Liver (tissue), 9 donors: ENCODE data around the gene SELENOO. TPM values are rescaled to one million over a fixed set of nuclear protein-coding genes. Genes with fewer than 3 reads are reported as not detected.

Source experiments
- DNase-seq: peaks from one replicate; pipeline ENCODE4 v3.0.0-alpha.2; 2017; ENCODE audit warnings: low spot score
- H3K27ac ChIP-seq, 2 donors: one replicate each; pipeline ENCODE4 v1.7.0; 2013; ENCODE audit warnings: inconsistent platforms in 2 of 2, low read length in 2 of 2, control low read depth in 1 of 2, low read depth in 1 of 2, mild to moderate bottlenecking in 1 of 2
- H3K27me3 ChIP-seq, 4 donors: one replicate each; pipeline versions ENCODE4 v1.6.1 to v1.7.0; 2013; ENCODE audit warnings: low read length in 3 of 4, inconsistent platforms in 1 of 4, mild to moderate bottlenecking in 1 of 4, moderate library complexity in 1 of 4; ENCODE audit not compliant: control insufficient read depth in 4 of 4, insufficient read depth in 4 of 4
- H3K36me3 ChIP-seq, 4 donors: one replicate each; pipeline versions ENCODE4 v1.6.1 to v1.7.0; 2013; ENCODE audit warnings: low read length in 3 of 4, mild to moderate bottlenecking in 3 of 4, low read depth in 1 of 4, moderate library complexity in 1 of 4; ENCODE audit not compliant: control insufficient read depth in 4 of 4, insufficient read depth in 3 of 4
- H3K4me1 ChIP-seq, 4 donors: one replicate each; pipeline versions ENCODE4 v1.6.1 to v1.7.0; 2013; ENCODE audit warnings: low read length in 3 of 4, mild to moderate bottlenecking in 3 of 4, moderate library complexity in 1 of 4; ENCODE audit not compliant: control insufficient read depth in 4 of 4, insufficient read depth in 4 of 4
- H3K4me3 ChIP-seq, 3 donors: one replicate each; pipeline versions ENCODE4 v1.6.1 to v1.7.0; 2013; ENCODE audit warnings: low read length in 3 of 3, control low read depth in 1 of 3, low read depth in 1 of 3, mild to moderate bottlenecking in 1 of 3
- H3K9ac ChIP-seq, 2 donors: one replicate each; pipeline ENCODE4 v1.7.0; 2013; ENCODE audit warnings: low read length in 2 of 2, mild to moderate bottlenecking in 2 of 2, moderate library complexity in 2 of 2, control low read depth in 1 of 2, low read depth in 1 of 2
- H3K9me3 ChIP-seq, 4 donors: one replicate each; pipeline versions ENCODE4 v1.6.1 to v1.7.0; 2013; ENCODE audit warnings: low read length in 3 of 4; ENCODE audit not compliant: control insufficient read depth in 4 of 4
- EGR1 ChIP-seq, 2 donors: IDR thresholded peaks; 2 replicates each; pipeline ENCODE4 v1.6.1; 2016 to 2018; ENCODE audit warnings: antibody characterized with exemption in 2 of 2, low read depth in 2 of 2
- FOXA1 ChIP-seq: IDR thresholded peaks from 2 replicates; pipeline ENCODE4 v1.6.1; 2016; ENCODE audit warnings: antibody characterized with exemption
- FOXA2 ChIP-seq: IDR thresholded peaks from 2 replicates; pipeline ENCODE4 v1.6.1; 2016; ENCODE audit warnings: antibody characterized with exemption
- GABPA ChIP-seq, 2 donors: IDR thresholded peaks in 1 of 2; conservative IDR thresholded peaks in 1 of 2; 2 replicates each; pipeline ENCODE4 v1.6.1; 2016; ENCODE audit warnings: antibody characterized with exemption in 2 of 2, mild to moderate bottlenecking in 1 of 2, moderate library complexity in 1 of 2
- HNF4A ChIP-seq, 2 donors: conservative IDR thresholded peaks; 2 replicates each; pipeline ENCODE4 v1.6.1; 2016; ENCODE audit warnings: antibody characterized with exemption in 2 of 2, mild to moderate bottlenecking in 2 of 2
- HNF4G ChIP-seq: IDR thresholded peaks from 2 replicates; pipeline ENCODE4 v1.6.1; 2016; ENCODE audit warnings: antibody characterized with exemption
- JUND ChIP-seq, 2 donors: IDR thresholded peaks; 2 replicates each; pipeline ENCODE4 v1.6.1; 2016; ENCODE audit warnings: antibody characterized with exemption in 2 of 2
- NR2F2 ChIP-seq: IDR thresholded peaks from 2 replicates; pipeline ENCODE4 v1.6.1; 2016; ENCODE audit warnings: antibody characterized with exemption
- RAD21 ChIP-seq, 2 donors: IDR thresholded peaks; 2 replicates each; pipeline ENCODE4 v1.6.1; 2016; ENCODE audit warnings: antibody characterized with exemption in 2 of 2, mild to moderate bottlenecking in 2 of 2
- RXRA ChIP-seq, 2 donors: IDR thresholded peaks; 2 replicates each; pipeline ENCODE4 v1.6.1; 2017 to 2018; ENCODE audit warnings: antibody characterized with exemption in 2 of 2, mild to moderate bottlenecking in 1 of 2
- SP1 ChIP-seq: IDR thresholded peaks from 2 replicates; pipeline ENCODE4 v1.6.1; 2018; ENCODE audit warnings: antibody characterized with exemption, mild to moderate bottlenecking
- TAF1 ChIP-seq: conservative IDR thresholded peaks from 2 replicates; pipeline ENCODE4 v1.6.1; 2016; ENCODE audit warnings: antibody characterized with exemption, mild to moderate bottlenecking
- YY1 ChIP-seq: IDR thresholded peaks from 2 replicates; pipeline ENCODE4 v1.6.1; 2016; ENCODE audit warnings: antibody characterized with exemption, mild to moderate bottlenecking
- WGBS: extraction: QIAGEN DNeasy Blood & Tissue Kit; methylation state at CpG from one replicate; pipeline ENCODE4 v1.1.7; 2013; 5-methylcytosine and 5-hydroxymethylcytosine counted together
- polyA plus RNA-seq, 2 donors: library from polyadenylated mRNA; stranded (reverse) in 1 of 2; unstranded in 1 of 2; fragments of 200-250 nt in 1 of 2; fragments of >200 nt in 1 of 2; fragmentation: Nextera tagmentation in 1 of 2; extraction: Ambion mirVana in 1 of 2; gene quantifications; one replicate each; pipeline versions ENCODE4 v1.2.1 to v1.2.3, GENCODE V29; 2013 to 2015
- total RNA-seq, 2 donors: library from RNA; depleted of rRNA; stranded (reverse); fragments of >200 nt; gene quantifications; one replicate each; pipeline ENCODE4 v1.2.3, GENCODE V29; 2014
- TF ChIP-seq, protein P1 (sequence below): IDR thresholded peaks from 2 replicates; pipeline ENCODE4 v1.6.1; 2016; ENCODE audit warnings: antibody characterized with exemption
- TF ChIP-seq, protein P2 (sequence below): IDR thresholded peaks from 2 replicates; pipeline ENCODE4 v1.6.1; 2016; ENCODE audit warnings: antibody characterized with exemption, mild to moderate bottlenecking
- TF ChIP-seq, protein P3 (sequence below): IDR thresholded peaks from 2 replicates; pipeline ENCODE4 v1.6.1; 2016; ENCODE audit warnings: antibody characterized with exemption
- TF ChIP-seq, protein P4 (sequence below): fragments of 150-350 bp; IDR thresholded peaks from 2 replicates; pipeline ENCODE4 v1.5.1; 2017; ENCODE audit warnings: improper control_type of control experiment, low read depth, low read length; ENCODE audit not compliant: missing input control
- TF ChIP-seq, protein P5 (sequence below): IDR thresholded peaks from 2 replicates; pipeline ENCODE4 v1.6.1; 2016; ENCODE audit warnings: antibody characterized with exemption
- donor health status: healthy.
- donor health status: healthy.
- donor health status: healthy.
- donor health status: healthy.
- donor health status: healthy.

SELENOO gene
- total and polyA plus RNA-seq, 4 donors: 16.4 to 59.2 (median 42.2) TPM

DNA sequence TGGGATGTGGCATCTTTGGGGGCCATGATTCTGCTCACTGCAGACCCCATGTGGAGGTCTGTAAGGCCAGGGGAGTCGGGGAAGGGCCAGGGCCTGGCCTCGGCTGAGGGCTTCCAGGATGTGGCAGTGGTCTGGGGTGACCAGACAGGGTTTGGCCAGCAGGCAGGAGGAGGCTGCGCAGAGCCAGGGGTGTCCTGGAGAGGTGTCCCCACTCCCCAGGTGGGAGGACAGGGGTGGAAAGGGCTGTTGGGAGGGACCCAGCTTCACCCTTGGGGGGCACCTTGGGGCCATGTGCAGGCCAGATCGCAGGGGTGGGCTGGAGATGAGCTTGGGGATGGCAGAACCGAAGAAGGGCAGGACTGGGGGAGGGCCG lies 26.8 kb upstream of the SELENOO start:
- TF ChIP-seq, protein P1, sequence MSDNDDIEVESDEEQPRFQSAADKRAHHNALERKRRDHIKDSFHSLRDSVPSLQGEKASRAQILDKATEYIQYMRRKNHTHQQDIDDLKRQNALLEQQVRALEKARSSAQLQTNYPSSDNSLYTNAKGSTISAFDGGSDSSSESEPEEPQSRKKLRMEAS: no peak
- TF ChIP-seq RXRA (IDR thresholded peaks at IDR 0.05) (no peak), HNF4A (conservative IDR thresholded peaks at IDR 0.05) (no peak), HNF4G (no peak), NR2F2 (no peak), TAF1 (no peak), SP1 (no peak), YY1 (no peak), RAD21 (IDR thresholded peaks at IDR 0.05) (no peak), EGR1 (IDR thresholded peaks at IDR 0.05; ENCODE audit: low read depth in 2 of 2) (no peak), JUND (IDR thresholded peaks at IDR 0.05) (no peak), FOXA1 (no peak), GABPA (IDR thresholded peaks at IDR 0.05 in 1 of 2, conservative IDR thresholded peaks at IDR 0.05 in 1 of 2) (no peak), FOXA2 (no peak)
- TF ChIP-seq, protein P2, sequence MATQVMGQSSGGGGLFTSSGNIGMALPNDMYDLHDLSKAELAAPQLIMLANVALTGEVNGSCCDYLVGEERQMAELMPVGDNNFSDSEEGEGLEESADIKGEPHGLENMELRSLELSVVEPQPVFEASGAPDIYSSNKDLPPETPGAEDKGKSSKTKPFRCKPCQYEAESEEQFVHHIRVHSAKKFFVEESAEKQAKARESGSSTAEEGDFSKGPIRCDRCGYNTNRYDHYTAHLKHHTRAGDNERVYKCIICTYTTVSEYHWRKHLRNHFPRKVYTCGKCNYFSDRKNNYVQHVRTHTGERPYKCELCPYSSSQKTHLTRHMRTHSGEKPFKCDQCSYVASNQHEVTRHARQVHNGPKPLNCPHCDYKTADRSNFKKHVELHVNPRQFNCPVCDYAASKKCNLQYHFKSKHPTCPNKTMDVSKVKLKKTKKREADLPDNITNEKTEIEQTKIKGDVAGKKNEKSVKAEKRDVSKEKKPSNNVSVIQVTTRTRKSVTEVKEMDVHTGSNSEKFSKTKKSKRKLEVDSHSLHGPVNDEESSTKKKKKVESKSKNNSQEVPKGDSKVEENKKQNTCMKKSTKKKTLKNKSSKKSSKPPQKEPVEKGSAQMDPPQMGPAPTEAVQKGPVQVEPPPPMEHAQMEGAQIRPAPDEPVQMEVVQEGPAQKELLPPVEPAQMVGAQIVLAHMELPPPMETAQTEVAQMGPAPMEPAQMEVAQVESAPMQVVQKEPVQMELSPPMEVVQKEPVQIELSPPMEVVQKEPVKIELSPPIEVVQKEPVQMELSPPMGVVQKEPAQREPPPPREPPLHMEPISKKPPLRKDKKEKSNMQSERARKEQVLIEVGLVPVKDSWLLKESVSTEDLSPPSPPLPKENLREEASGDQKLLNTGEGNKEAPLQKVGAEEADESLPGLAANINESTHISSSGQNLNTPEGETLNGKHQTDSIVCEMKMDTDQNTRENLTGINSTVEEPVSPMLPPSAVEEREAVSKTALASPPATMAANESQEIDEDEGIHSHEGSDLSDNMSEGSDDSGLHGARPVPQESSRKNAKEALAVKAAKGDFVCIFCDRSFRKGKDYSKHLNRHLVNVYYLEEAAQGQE: no peak
- TF ChIP-seq, protein P3, sequence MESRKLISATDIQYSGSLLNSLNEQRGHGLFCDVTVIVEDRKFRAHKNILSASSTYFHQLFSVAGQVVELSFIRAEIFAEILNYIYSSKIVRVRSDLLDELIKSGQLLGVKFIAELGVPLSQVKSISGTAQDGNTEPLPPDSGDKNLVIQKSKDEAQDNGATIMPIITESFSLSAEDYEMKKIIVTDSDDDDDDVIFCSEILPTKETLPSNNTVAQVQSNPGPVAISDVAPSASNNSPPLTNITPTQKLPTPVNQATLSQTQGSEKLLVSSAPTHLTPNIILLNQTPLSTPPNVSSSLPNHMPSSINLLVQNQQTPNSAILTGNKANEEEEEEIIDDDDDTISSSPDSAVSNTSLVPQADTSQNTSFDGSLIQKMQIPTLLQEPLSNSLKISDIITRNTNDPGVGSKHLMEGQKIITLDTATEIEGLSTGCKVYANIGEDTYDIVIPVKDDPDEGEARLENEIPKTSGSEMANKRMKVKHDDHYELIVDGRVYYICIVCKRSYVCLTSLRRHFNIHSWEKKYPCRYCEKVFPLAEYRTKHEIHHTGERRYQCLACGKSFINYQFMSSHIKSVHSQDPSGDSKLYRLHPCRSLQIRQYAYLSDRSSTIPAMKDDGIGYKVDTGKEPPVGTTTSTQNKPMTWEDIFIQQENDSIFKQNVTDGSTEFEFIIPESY: no peak
- TF ChIP-seq, protein P4, sequence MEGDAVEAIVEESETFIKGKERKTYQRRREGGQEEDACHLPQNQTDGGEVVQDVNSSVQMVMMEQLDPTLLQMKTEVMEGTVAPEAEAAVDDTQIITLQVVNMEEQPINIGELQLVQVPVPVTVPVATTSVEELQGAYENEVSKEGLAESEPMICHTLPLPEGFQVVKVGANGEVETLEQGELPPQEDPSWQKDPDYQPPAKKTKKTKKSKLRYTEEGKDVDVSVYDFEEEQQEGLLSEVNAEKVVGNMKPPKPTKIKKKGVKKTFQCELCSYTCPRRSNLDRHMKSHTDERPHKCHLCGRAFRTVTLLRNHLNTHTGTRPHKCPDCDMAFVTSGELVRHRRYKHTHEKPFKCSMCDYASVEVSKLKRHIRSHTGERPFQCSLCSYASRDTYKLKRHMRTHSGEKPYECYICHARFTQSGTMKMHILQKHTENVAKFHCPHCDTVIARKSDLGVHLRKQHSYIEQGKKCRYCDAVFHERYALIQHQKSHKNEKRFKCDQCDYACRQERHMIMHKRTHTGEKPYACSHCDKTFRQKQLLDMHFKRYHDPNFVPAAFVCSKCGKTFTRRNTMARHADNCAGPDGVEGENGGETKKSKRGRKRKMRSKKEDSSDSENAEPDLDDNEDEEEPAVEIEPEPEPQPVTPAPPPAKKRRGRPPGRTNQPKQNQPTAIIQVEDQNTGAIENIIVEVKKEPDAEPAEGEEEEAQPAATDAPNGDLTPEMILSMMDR: no peak
- TF ChIP-seq, protein P5, sequence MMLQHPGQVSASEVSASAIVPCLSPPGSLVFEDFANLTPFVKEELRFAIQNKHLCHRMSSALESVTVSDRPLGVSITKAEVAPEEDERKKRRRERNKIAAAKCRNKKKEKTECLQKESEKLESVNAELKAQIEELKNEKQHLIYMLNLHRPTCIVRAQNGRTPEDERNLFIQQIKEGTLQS: no peak
- H3K27ac ChIP-seq: no peak overlapping the region
- 95% methylated on average over 6 of the region's 6 CpGs for WGBS
- no peak for DNase-seq
- H3K9ac ChIP-seq: no peak overlapping the region
- H3K36me3 ChIP-seq: peaks cover 0 to 3% (median 0%) of the 10 kb centered on the region in 4 donors
- H3K4me3 ChIP-seq: no peak overlapping the region
- H3K9me3 ChIP-seq: no peaks in the 10 kb centered on the region
- H3K27me3 ChIP-seq: no peaks in the 10 kb centered on the region
- H3K4me1 ChIP-seq: peaks cover 0 to 19% (median 11%) of the 10 kb centered on the region in 4 donors
